MM.1S (cell line): Measurements from ENCODE around the gene MED27.

Experiments used
- EZH2 ChIP-seq: fragments of 300-600 bp; sonication (generic); optimal IDR thresholded peaks from 2 replicates; pipeline ENCODE3; 2017; ENCODE audit warnings: low read depth, mild to moderate bottlenecking, antibody characterized with exemption, low read length, mixed read lengths
- EZH2phosphoT487 ChIP-seq: fragments of 300-600 bp; sonication (generic); IDR thresholded peaks from 2 replicates; pipeline ENCODE4 v1.6.1; 2018; ENCODE audit warnings: antibody characterized with exemption, low read length
- TF ChIP-seq, protein P1 (sequence below): fragments of 300-600 bp; sonication (generic); IDR thresholded peaks from 2 replicates; pipeline ENCODE4 v1.5.1; 2016; ENCODE audit warnings: antibody characterized with exemption, low read length, mixed read lengths

DNA sequence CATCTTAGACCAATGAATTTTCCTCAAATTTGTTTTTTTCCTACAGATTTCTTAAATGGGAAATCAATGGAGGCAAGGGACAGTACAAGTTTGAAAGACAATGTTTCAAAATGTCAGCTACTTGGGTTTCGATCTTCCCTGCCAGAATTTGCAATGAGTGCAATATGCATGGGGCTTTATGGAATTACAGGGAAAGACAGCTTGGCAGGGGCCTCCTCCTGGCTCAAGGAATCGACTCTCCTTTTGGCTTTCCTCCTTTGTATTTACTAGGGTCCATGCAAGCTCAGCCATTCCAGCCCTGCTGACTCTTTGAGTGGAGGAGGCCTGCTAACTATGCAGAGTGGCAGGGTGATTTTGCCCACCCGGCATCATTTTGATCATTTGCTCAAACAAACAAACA lies 63.2 kb downstream of the MED27 start:
- TF ChIP-seq, protein P1, sequence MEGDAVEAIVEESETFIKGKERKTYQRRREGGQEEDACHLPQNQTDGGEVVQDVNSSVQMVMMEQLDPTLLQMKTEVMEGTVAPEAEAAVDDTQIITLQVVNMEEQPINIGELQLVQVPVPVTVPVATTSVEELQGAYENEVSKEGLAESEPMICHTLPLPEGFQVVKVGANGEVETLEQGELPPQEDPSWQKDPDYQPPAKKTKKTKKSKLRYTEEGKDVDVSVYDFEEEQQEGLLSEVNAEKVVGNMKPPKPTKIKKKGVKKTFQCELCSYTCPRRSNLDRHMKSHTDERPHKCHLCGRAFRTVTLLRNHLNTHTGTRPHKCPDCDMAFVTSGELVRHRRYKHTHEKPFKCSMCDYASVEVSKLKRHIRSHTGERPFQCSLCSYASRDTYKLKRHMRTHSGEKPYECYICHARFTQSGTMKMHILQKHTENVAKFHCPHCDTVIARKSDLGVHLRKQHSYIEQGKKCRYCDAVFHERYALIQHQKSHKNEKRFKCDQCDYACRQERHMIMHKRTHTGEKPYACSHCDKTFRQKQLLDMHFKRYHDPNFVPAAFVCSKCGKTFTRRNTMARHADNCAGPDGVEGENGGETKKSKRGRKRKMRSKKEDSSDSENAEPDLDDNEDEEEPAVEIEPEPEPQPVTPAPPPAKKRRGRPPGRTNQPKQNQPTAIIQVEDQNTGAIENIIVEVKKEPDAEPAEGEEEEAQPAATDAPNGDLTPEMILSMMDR = no peak
- TF ChIP-seq EZH2phosphoT487 = no peak
- no peak for TF ChIP-seq EZH2
